Type B pancreatic cell (in vitro differentiated cells): ENCODE measurements around the gene TSNAXIP1. TPM values are rescaled to one million over a fixed set of nuclear protein-coding genes. Genes with fewer than 3 reads are reported as not detected.
"Not testable (repeated sequence)": the region's sequence is repeated elsewhere in the genome, so short reads cannot be mapped to it uniquely, and the experiment has no call there.

Source experiments
- DNase-seq: peaks from one replicate; pipeline ENCODE4 v3.0.0; 2021; ENCODE audit warnings: mixed read lengths; ENCODE audit not compliant: unreplicated experiment; ENCODE audit errors: extremely low spot score
- H3K27ac Mint-ChIP-seq: 2 replicates; pipeline ENCODE4 v1.8.0; 2021; ENCODE audit warnings: mild to moderate bottlenecking, mixed read lengths
- H3K27me3 Mint-ChIP-seq: 2 replicates; pipeline ENCODE4 v1.8.0; 2021; ENCODE audit warnings: mixed read lengths
- H3K36me3 Mint-ChIP-seq: 2 replicates; pipeline ENCODE4 v1.8.0; 2021; ENCODE audit warnings: mixed read lengths
- H3K4me1 Mint-ChIP-seq: one replicate; pipeline ENCODE4 v1.8.0; 2021; ENCODE audit warnings: mixed read lengths; ENCODE audit not compliant: unreplicated experiment
- H3K4me3 Mint-ChIP-seq: 2 replicates; pipeline ENCODE4 v1.8.0; 2021; ENCODE audit warnings: mild to moderate bottlenecking, mixed read lengths
- H3K9me3 Mint-ChIP-seq: 2 replicates; pipeline ENCODE4 v1.8.0; 2021; ENCODE audit warnings: mixed read lengths
- CTCF ChIP-seq: fragments of 200-600 bp; sonication (generic); conservative IDR thresholded peaks from 2 replicates; pipeline ENCODE4 v1.5.0; 2021; ENCODE audit warnings: antibody characterized with exemption, mild to moderate bottlenecking
- total RNA-seq: library from RNA; stranded (reverse); gene quantifications from 2 replicates; pipeline ENCODE4 v1.2.1, GENCODE V29; 2021; ENCODE audit warnings: low replicate concordance

Gene TSNAXIP1
- total RNA-seq, 1 donor from 2014 or later, result 7.2 TPM

GRCh38 chr16:67825906-67826305, 19.2 kb downstream of the TSNAXIP1 start:
- no peak overlapping the region for H3K4me3 Mint-ChIP-seq

GRCh38 chr16:67828651-67829050, 22.0 kb downstream of the TSNAXIP1 start:
- H3K9me3 Mint-ChIP-seq, result no peaks in the 10 kb centered on the region
- no peak overlapping the region for H3K4me3 Mint-ChIP-seq
- peaks cover 4% of the 10 kb centered on the region for H3K36me3 Mint-ChIP-seq
- H3K27me3 Mint-ChIP-seq, result no peaks in the 10 kb centered on the region
- no peak for DNase-seq
- no peak overlapping the region for H3K27ac Mint-ChIP-seq
- no peak for TF ChIP-seq CTCF
- peaks cover 9% of the 10 kb centered on the region for H3K4me1 Mint-ChIP-seq

More at GRCh38 chr16:67825906-67826305, 19.2 kb downstream of the TSNAXIP1 start:
- H3K9me3 Mint-ChIP-seq, result no peaks in the 10 kb centered on the region
- no peaks in the 10 kb centered on the region for H3K27me3 Mint-ChIP-seq
- DNase-seq, result no peak
- H3K36me3 Mint-ChIP-seq, result peaks cover 4% of the 10 kb centered on the region
- no peak for TF ChIP-seq CTCF
- H3K27ac Mint-ChIP-seq, result no peak overlapping the region
- H3K4me1 Mint-ChIP-seq, result no peaks in the 10 kb centered on the region

- Mint-ChIP-seq H3K27me3 (no peaks in the 10 kb centered on the region), H3K36me3 (no peaks in the 10 kb centered on the region), H3K9me3 (no peaks in the 10 kb centered on the region), H3K4me3 (peak overlapping the region; percentile 90), H3K4me1 (peaks cover 9% of the 10 kb centered on the region), H3K27ac (peak overlapping the region; percentile 80)
- TF ChIP-seq CTCF, result no peak
- no peak for DNase-seq
These were observed 26.3 kb downstream of the TSNAXIP1 start for GRCh38 chr16:67833030-67833414.

GRCh38 chr16:67833415-67834241, 26.9 kb downstream of the TSNAXIP1 start:
- Mint-ChIP-seq H3K4me1 (peaks cover 9% of the 10 kb centered on the region), H3K9me3 (no peaks in the 10 kb centered on the region), H3K36me3 (no peaks in the 10 kb centered on the region), H3K4me3 (peak overlapping the region; percentile 90), H3K27me3 (no peaks in the 10 kb centered on the region), H3K27ac (peak overlapping the region; percentile 80)
- TF ChIP-seq CTCF, result no peak
- DNase-seq, result peak; percentile 94

- TF ChIP-seq CTCF, result no peak
These were observed 27.5 kb downstream of the TSNAXIP1 start for GRCh38 chr16:67834242-67834614.

GRCh38 chr16:67837190-67837589, 30.5 kb downstream of the TSNAXIP1 start:
- not testable (repeated sequence) for H3K9me3 Mint-ChIP-seq, H3K27me3 Mint-ChIP-seq, DNase-seq, H3K4me3 Mint-ChIP-seq, H3K27ac Mint-ChIP-seq, H3K36me3 Mint-ChIP-seq
- H3K4me1 Mint-ChIP-seq, result peaks cover 15% of the 10 kb centered on the region

More at GRCh38 chr16:67834242-67834614, 27.5 kb downstream of the TSNAXIP1 start:
- Mint-ChIP-seq H3K27ac (peak overlapping the region; percentile 65), H3K36me3 (no peaks in the 10 kb centered on the region), H3K9me3 (no peaks in the 10 kb centered on the region), H3K4me3 (peak overlapping the region; percentile 90), H3K4me1 (peaks cover 9% of the 10 kb centered on the region), H3K27me3 (no peaks in the 10 kb centered on the region)
- no peak for DNase-seq
